K562 (cell line): Measurements from ENCODE around the gene FES. TPM values are rescaled to one million over a fixed set of nuclear protein-coding genes. Genes with fewer than 3 reads are reported as not detected.
A peak's percentile ranks its signal among the peaks of the same experiment; 100 is the strongest.

ENCODE experiments used
- ATAC-seq: fragments of 200-7000 bp; cut with Tn5 transposase; 3 replicates; pipeline ENCODE4 v1.9.1; 2020; ENCODE audit warnings: moderate library complexity
- BruUV-seq: library from RNA; stranded (reverse); fragments of 400-500 nt; replicated peaks from 2 replicates; lab custom pipeline; 2021; lab: Mats Ljungman, UMichigan
- CTCF ChIA-PET: fragments of 300-600 bp; formaldehyde crosslinking; extraction: SDS; loops from one replicate; lab custom pipeline; 2021; ENCODE audit warnings: low intra/inter-chr PET ratio; lab: Yijun Ruan, JAX
- POLR2A ChIA-PET: fragments of 300-600, 350-650 bp; sonication (Branson Sonifier 250); formaldehyde crosslinking; extraction: SDS; loops from one replicate; lab custom pipeline; 2021; ENCODE audit warnings: antibody characterized with exemption, inconsistent platforms; lab: Yijun Ruan, JAX
- DNase-seq, 4 experiments: peaks; one replicate each; pipeline versions ENCODE4 v3.0.0 to v3.0.0-alpha.2; 2011 to 2018; ENCODE audit warnings: low spot score in 3 of 4, mixed read lengths in 3 of 4; ENCODE audit errors: extremely low read depth in 1 of 4
- FAIRE-seq: peaks from 2 replicates; lab custom pipeline; 2011; peaks lifted over from hg19 to GRCh38; lab: Jason Lieb, UNC
- H2AFZ ChIP-seq: 2 replicates; pipeline ENCODE4 v1.6.0; 2011; ENCODE audit warnings: low read depth, low read length, control low read depth, inconsistent platforms
- H3K27ac ChIP-seq: fragments of 200-600 bp; 3 replicates; pipeline ENCODE4 v1.8.0; 2011; ENCODE audit warnings: low read depth, mild to moderate bottlenecking, control low read depth, inconsistent platforms, low read length, moderate library complexity, mixed read lengths; ENCODE audit errors: extremely low read depth
- H3K27me3 ChIP-seq, 2 experiments: fragments of 300-600 bp in 1 of 2; 2 replicates in 1 of 2; 3 replicates in 1 of 2; pipeline versions ENCODE4 v1.6.0 to v1.8.0; 2011; ENCODE audit warnings: inconsistent platforms in 2 of 2, low read length in 2 of 2, mild to moderate bottlenecking in 1 of 2, mixed read lengths in 1 of 2, moderate library complexity in 1 of 2; ENCODE audit not compliant: control insufficient read depth in 2 of 2, insufficient read depth in 2 of 2
- H3K36me3 ChIP-seq: fragments of 300-600 bp; 3 replicates; pipeline ENCODE4 v1.8.0; 2011; ENCODE audit warnings: mild to moderate bottlenecking, low read length, inconsistent platforms; ENCODE audit not compliant: control insufficient read depth, insufficient read depth
- H3K4me1 ChIP-seq, 2 experiments: fragments of 200-600 bp in 1 of 2; replicated peaks in 1 of 2; 2 replicates in 1 of 2; 3 replicates in 1 of 2; pipeline versions ENCODE4 v1.5.1 to v1.8.0; 2011; ENCODE audit warnings: inconsistent platforms in 2 of 2, low read length in 2 of 2, mild to moderate bottlenecking in 1 of 2, mixed read lengths in 1 of 2, moderate library complexity in 1 of 2; ENCODE audit not compliant: control insufficient read depth in 2 of 2, insufficient read depth in 2 of 2
- H3K4me2 ChIP-seq: 2 replicates; pipeline ENCODE4 v1.6.1; 2011; ENCODE audit warnings: low read length, control low read depth, inconsistent platforms, mixed read lengths; ENCODE audit not compliant: insufficient read depth
- H3K4me3 ChIP-seq: fragments of 200-600 bp; sonication (generic), shearing (Covaris generic); 2 replicates; pipeline ENCODE4 v1.5.1; 2016; ENCODE audit warnings: control low read depth, inconsistent platforms
- H3K79me2 ChIP-seq: fragments of 200-600 bp; 3 replicates; pipeline ENCODE4 v1.8.0; 2011; ENCODE audit warnings: low read length, inconsistent platforms; ENCODE audit not compliant: control insufficient read depth, insufficient read depth
- H3K9ac ChIP-seq, 2 experiments: 2 replicates each; pipeline versions ENCODE4 v1.6.0 to v1.6.1; 2011; ENCODE audit warnings: low read depth in 2 of 2, low read length in 2 of 2, control low read depth in 1 of 2, inconsistent platforms in 1 of 2, mild to moderate bottlenecking in 1 of 2, mixed read lengths in 1 of 2; ENCODE audit not compliant: insufficient read depth in 1 of 2
- H3K9me1 ChIP-seq: one replicate; pipeline ENCODE4 v1.6.0; 2011; ENCODE audit warnings: inconsistent platforms, mild to moderate bottlenecking, low read length, moderate library complexity; ENCODE audit not compliant: control insufficient read depth, insufficient read depth
- H3K9me3 ChIP-seq: replicated peaks from 2 replicates; pipeline ENCODE4 v1.5.1; 2011; ENCODE audit warnings: low read depth, low read length, inconsistent platforms; ENCODE audit not compliant: control insufficient read depth, insufficient read depth
- H4K20me1 ChIP-seq: replicated peaks from 2 replicates; pipeline ENCODE4 v1.6.1; 2011; ENCODE audit warnings: low read length, inconsistent platforms, mixed read lengths; ENCODE audit not compliant: control insufficient read depth, insufficient read depth
- BRF2 ChIP-seq: IDR thresholded peaks from 3 replicates; pipeline ENCODE4 v1.6.1; 2011; ENCODE audit warnings: borderline replicate concordance, mild to moderate bottlenecking; ENCODE audit not compliant: insufficient read length, insufficient read depth
- ESRRB ChIP-seq: fragments of 250-450 bp; sonication (Bioruptor Pico); IDR thresholded peaks from 2 replicates; pipeline ENCODE4 v1.5.0; 2020; ENCODE audit warnings: mild to moderate bottlenecking, moderate library complexity, borderline replicate concordance
- FUS ChIP-seq: fragments of 200-400 bp; formaldehyde crosslinking; optimal IDR thresholded peaks from 2 replicates; pipeline ENCODE3; 2017; ENCODE audit warnings: low read depth, low read length
- HOMEZ ChIP-seq: fragments of 250-450 bp; sonication (Bioruptor Pico); IDR thresholded peaks from 2 replicates; pipeline ENCODE4 v1.4.0; 2020; ENCODE audit warnings: mild to moderate bottlenecking, moderate library complexity
- KDM2B ChIP-seq: fragments of 250-450 bp; sonication (Bioruptor Pico); IDR thresholded peaks from 2 replicates; pipeline ENCODE4 v1.8.0; 2021; ENCODE audit warnings: mild to moderate bottlenecking, moderate library complexity
- NUFIP1 ChIP-seq: fragments of 450-650 bp; IDR thresholded peaks from 2 replicates; pipeline ENCODE4 v1.6.1; 2018; ENCODE audit not compliant: partially characterized antibody
- POLR2A ChIP-seq: fragments of 450-650 bp; conservative IDR thresholded peaks from 2 replicates; pipeline ENCODE4 v1.6.1; 2016
- POLR2G ChIP-seq: fragments of 200-400 bp; formaldehyde crosslinking; IDR thresholded peaks from 2 replicates; pipeline ENCODE4 v1.6.1; 2017; ENCODE audit warnings: low read depth, mild to moderate bottlenecking, antibody characterized with exemption, low read length, moderate library complexity
- RBFOX2 ChIP-seq: fragments of 200-400 bp; formaldehyde crosslinking; IDR thresholded peaks from 2 replicates; pipeline ENCODE4 v1.6.1; 2017; ENCODE audit warnings: low read depth, mild to moderate bottlenecking, low read length, moderate library complexity
- SLC30A9 ChIP-seq: fragments of 250-450 bp; sonication (Bioruptor Pico); IDR thresholded peaks from 2 replicates; pipeline ENCODE4 v1.8.0; 2022; ENCODE audit warnings: mild to moderate bottlenecking, moderate library complexity
- SOX6 ChIP-seq: fragments of 450-650 bp; IDR thresholded peaks from 2 replicates; pipeline ENCODE4 v1.6.1; 2014; ENCODE audit warnings: mild to moderate bottlenecking
- ZNF174 ChIP-seq: fragments of 250-450 bp; sonication (Bioruptor Pico); IDR thresholded peaks from 2 replicates; pipeline ENCODE4 v1.4.0; 2020; ENCODE audit warnings: mild to moderate bottlenecking
- ZNF589 ChIP-seq: fragments of 200-800 bp; sonication (Bioruptor generic); IDR thresholded peaks from 2 replicates; pipeline ENCODE4 v1.6.1; 2016; ENCODE audit warnings: low read depth, missing genetic modification characterization, missing compliant biosample characterization
- WGBS: fragments of 100-300 bp; shearing (Covaris generic); methylation state at CpG from one replicate; pipeline ENCODE4 v1.1.6; 2016; ENCODE audit warnings: low coverage, mixed read lengths; ENCODE audit not compliant: insufficient coverage; ENCODE audit errors: missing lambda C conversion rate; 5-methylcytosine and 5-hydroxymethylcytosine counted together
- in situ Hi-C: fragments of 300-500 bp; cut with MboI; formaldehyde crosslinking; loops from 4 replicates; pipeline ENCODE4 v1.15.0; 2018; ENCODE audit warnings: inconsistent platforms, mixed read lengths
- intact Hi-C: fragments of 100-400 bp; cut with micrococcal nuclease; formaldehyde crosslinking; loops from 2 replicates; pipeline ENCODE4 v1.14.2; 2022
- polyA plus RNA-seq, 8 experiments: library from polyadenylated mRNA; depleted of rRNA in 4 of 8; stranded (reverse) in 5 of 8; unstranded in 3 of 8; fragments of >200 nt; fragmentation: Nextera tagmentation in 2 of 8; fragmentation: Illumina TruSeq in 1 of 8; extraction: Ambion mirVana in 2 of 8; extraction: Trizol in 1 of 8; gene quantifications; 2 replicates each; pipeline versions ENCODE4 v1.2.1 to v1.2.3, GENCODE V29; 2011 to 2014; ENCODE audit warnings: inconsistent platforms in 1 of 8, missing spikeins in 1 of 8
- total RNA-seq, 7 experiments: library from RNA; depleted of rRNA in 6 of 7; stranded (reverse); fragments of >200 nt in 6 of 7; fragmentation: Illumina TruSeq in 2 of 7; extraction: Trizol in 2 of 7; gene quantifications; 2 replicates each; pipeline versions ENCODE4 v1.2.1 to v1.2.3, GENCODE V29; 2011 to 2021; ENCODE audit warnings: low replicate concordance in 1 of 7

The FES gene
- total and polyA plus RNA-seq, 9 of the 15 experiments (the other 6 are each of a cell fraction or from before 2014, with no cell fraction given) = 0.38 to 2.6 (median 0.82) TPM

GRCh38 chr15:90918034-90918788, 33.9 kb downstream of the FES start:
- in situ Hi-C loops = no loop called here
- H3K27ac ChIP-seq = no peak overlapping the region
- TF ChIP-seq BRF2 (no peak), ZNF589 (CRISPR knock-in tag) (no peak), NUFIP1 (no peak), KDM2B (CRISPR knock-in tag) (no peak), ZNF174 (no peak), POLR2A (0 out of 2 replicates have a peak, but pooled peaks have one; percentile 3), RBFOX2 (peak; percentile 36; the same call in 1 of the 2 replicates), POLR2G (0 out of 2 replicates have a peak, but pooled peaks have one; percentile 17), SOX6 (no peak), FUS (no peak), HOMEZ (CRISPR knock-in tag) (no peak), ESRRB (CRISPR knock-in tag) (no peak), SLC30A9 (CRISPR knock-in tag) (no peak)
- peaks cover 27 to 30% of the 10 kb centered on the region in 2 experiments for H3K4me1 ChIP-seq
- no peak for ATAC-seq
- ChIA-PET CTCF (interaction anchor here (0.7 kb wide), 1 partner anchor 306 kb away, joined by 3 read pairs; no protein-coding TSS in a partner anchor), POLR2A (interaction anchor here (1.1 to 2.0 kb wide), 6 partner anchors 9 to 15 kb away, joined by 3 to 20 read pairs (median 6); partner anchors contain the start of genes HDDC3 and MAN2A2)
- no peak overlapping the region for H2AFZ ChIP-seq
- no TSS peak for BruUV-seq
- 0 out of 4 replicates have a peak overlapping the region, but pooled peaks of 1 of the 2 experiments have one; percentile 38 for H3K9ac ChIP-seq
- FAIRE-seq = no peak
- H3K4me2 ChIP-seq = no peak overlapping the region
- 98% methylated on average over 23 of the region's 23 CpGs for WGBS
- intact Hi-C loops = no loop called here
- no peaks in the 10 kb centered on the region for H3K9me1 ChIP-seq
- no peaks in the 10 kb centered on the region for H4K20me1 ChIP-seq
- DNase-seq = no peak
- no peaks in the 10 kb centered on the region for H3K27me3 ChIP-seq
- H3K9me3 ChIP-seq = no peaks in the 10 kb centered on the region
- H3K79me2 ChIP-seq = peaks cover 6% of the 10 kb centered on the region; the same call in 2 of the 3 replicates
- H3K36me3 ChIP-seq = peaks cover 92% of the 10 kb centered on the region
- H3K4me3 ChIP-seq = no peak overlapping the region
